GM21526 (cell line): ENCODE results near the gene BST1.

Experiments
- ATAC-seq: cut with Tn5 transposase; IDR thresholded peaks from one replicate; pipeline ENCODE4 v1.9.1; 2021; ENCODE audit warnings: moderate library complexity; ENCODE audit not compliant: unreplicated experiment, low FRiP score

The BST1 gene

GRCh38 chr4:15675356-15675755 is 27.5 kb upstream of the BST1 start:
- no peak for ATAC-seq

DNA sequence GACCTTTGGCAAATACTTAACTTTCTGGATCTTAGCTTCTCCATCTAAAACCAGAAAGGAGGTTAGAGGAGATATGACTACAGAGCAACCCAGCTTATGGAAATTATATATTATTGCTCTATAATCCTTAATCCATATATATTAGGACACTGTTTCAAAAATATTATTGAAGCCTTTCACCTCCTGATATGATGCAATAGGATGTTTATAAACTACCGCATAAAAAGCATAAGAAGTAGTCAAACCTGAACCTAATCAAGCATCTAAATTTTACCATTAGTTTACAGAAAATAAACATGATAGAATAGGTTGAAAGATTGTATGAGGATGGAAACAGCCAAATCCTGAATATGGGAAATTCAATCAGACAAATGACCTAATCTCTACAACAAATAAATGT is 26.8 kb upstream of the BST1 start:
- ATAC-seq = no peak

GRCh38 chr4:15676899-15677298 is 26.0 kb upstream of the BST1 start:
- ATAC-seq = no peak

GRCh38 chr4:15677507-15677988 is 25.3 kb upstream of the BST1 start:
- no peak for ATAC-seq

DNA sequence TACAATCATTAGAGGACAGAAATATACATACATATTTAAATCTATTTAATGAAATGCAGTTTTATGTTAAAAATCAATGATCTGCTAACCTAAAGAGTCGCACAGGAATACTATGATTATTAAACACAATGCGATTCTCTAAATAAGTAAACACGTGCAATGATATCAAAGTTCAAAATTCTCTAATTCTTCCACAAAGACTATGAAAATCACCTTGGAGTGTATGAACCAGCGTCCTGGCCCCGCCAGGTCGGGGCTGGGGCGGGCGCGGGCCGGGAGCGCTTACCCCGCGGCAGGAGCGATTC is 21.8 kb upstream of the BST1 start:
- no peak for ATAC-seq

DNA sequence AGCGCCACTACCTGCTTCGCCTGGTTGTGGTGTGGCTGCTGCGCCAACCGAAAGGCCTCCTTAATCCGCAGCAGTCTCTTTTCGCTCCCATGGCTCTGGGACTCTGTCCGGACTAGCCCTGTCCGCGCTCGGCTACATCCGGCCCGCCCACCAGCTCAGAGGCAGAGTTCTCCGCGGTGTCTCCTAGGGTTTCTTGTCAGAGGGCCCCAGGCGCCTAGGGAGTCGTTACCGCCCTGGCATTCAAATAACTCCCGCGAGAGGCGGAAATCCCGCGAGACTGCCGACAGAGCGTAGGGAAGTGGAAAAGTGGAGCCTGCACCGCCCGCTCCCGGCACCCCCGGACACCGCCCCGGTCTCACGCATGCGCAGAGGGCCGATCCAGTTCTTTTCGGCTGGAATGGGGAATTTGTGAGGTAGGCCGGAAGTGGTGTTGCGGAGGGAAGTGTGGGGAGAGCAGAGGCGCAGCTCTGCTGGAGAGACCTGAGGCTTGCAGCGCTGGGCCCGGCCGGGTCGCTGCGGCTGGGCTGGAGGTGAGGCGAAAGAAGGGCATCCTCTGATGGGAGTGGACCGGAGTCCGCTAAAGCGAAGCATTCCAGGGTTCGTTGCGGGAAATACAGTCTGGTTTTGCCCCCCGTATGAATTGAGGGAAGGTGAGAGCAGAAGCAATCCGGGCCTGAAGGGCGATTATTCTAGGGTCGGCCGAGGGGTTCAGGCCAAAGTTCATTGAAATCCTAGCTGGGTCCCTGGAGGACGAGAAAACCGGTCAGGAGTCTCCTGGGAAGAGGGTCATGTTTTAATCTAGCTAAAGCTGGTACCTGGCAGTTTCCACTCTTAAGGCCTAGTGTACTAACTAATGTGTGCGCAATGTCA is 21.3 kb upstream of the BST1 start, which contains the start of gene FAM200B:
TSS of gene FAM200B (plus strand) at position 456 of the 870 bp plus-strand sequence. CDS start 5,151 bp downstream, outside the sequence.
- ATAC-seq = peak; percentile 91

DNA sequence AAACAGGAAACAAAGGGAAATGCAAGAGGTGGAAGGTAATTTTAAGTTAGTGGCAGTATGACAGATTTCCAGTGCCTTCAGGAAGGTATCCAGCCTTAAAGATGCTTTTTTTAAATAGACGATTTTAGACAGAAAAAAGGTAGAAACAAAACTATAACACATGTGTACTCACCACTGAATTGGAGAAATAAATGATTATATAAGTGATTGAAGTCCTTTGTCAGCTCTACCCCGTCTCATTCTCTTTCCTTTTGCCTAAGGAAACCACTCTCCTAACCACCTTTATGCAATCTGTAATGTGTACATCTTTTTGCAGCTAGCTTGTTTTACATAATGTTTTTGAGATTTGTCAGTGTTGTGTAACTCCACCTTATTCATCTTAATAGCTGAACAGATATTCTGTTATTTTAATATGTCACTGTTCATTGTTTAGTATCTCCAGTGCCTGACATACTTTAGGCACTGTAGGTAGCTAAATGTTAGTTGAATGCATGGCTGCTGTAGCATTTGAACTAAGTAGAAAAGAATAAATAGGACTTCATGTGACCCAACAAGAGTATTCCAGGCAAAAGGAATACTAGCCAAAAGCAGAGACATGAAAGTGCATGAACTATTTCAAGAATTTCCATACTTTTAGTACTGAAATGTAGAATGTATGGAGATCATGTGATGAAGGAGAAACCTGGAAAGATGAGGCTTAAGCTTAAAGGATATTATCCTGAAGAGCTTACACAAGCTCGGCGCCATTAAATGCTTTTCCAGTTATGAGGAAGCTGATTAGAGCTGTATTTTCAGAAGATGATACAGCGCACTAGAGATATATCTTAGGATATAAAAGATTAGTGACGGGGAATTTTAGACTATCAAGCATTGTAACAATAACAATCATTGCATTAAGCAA is 20.4 kb upstream of the BST1 start:
- ATAC-seq = no peak

DNA sequence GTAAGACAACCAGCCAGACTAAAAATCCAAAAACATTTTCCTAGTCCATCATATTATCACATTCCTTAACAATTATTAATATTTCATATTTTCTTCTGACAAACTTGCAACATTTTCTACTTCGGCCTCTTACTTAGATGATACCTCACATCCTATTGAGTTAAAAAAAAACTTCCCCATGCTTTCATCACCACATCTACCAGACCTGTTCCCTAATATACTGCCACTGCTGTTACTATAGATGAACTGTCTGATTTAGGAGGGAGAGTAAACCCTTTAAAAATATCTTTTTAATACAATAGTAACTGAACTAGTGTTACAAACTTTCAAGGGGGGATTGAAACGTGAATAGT is 19.7 kb upstream of the BST1 start:
- no peak for ATAC-seq

DNA sequence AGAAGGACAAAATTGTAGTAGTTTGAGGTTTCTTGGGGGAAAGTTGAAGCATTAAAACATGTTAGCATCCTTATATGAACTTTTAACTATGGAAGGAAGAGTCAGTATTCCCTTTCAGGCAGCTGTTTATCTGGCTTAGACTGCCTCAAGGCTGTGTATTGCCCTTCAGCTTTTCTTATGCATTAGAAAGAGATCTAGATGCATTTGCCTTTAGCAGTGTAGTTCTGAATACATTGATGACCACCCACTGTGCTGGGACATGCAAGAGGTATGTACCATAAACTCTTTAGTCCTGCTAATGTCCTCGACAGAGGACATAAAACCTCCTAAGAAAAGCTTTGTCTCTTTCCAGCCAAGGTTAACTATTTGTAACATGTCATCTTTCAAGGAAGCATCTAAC is 18.4 kb upstream of the BST1 start:
- ATAC-seq = no peak

DNA sequence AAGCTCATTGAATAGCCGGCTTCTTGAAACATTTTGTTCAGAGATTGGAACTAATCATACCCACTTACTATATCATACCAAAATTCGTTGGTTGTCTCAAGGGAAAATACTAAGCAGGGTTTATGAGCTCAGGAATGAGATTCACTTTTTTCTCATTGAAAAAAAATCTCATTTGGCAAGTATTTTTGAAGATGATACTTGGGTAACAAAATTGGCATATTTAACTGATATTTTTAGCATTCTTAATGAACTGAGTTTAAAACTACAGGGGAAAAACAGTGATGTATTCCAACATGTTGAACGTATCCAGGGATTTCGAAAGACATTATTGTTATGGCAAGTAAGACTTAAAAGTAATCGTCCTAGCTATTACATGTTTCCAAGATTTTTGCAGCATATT is 14.8 kb upstream of the BST1 start:
- ATAC-seq = no peak

- ATAC-seq = no peak
These were observed 13.3 kb upstream of the BST1 start for GRCh38 chr4:15689540-15689939.

DNA sequence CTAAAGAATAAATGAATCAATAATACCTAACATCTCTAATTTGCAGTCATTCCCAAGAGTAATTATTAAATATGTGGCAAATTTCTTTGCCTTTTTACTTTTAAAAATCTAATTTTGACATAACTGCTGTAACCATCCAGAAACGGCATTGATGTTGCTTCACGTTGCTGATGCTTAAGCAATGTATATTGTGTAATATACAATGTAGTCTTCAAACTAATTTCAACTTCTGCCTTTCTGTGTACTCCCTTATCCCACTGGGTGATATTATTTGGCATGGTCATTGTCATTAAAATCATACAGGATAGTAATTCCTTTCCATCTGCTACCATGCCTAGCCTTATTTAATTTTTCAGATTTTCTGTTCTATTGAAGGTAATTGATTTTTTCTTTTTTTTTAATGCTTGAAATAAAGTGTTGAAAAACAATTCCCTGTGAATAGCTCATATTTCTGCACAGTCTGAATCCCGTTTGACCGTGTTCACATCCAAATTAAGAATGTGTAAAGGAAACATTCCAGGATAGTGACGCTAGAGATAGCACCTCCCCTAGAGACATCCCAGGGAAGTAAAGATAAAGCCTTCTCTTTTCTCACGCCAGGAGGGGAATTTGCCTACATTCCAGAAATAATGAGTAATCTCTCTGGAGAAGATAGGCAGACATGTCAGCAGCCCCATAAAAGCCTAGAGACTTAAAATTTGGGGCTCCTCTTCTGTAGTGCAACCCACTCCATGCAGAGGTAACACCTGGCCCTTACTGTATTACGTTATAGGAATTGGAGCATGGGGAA is 12.7 kb upstream of the BST1 start:
- ATAC-seq = no peak

DNA sequence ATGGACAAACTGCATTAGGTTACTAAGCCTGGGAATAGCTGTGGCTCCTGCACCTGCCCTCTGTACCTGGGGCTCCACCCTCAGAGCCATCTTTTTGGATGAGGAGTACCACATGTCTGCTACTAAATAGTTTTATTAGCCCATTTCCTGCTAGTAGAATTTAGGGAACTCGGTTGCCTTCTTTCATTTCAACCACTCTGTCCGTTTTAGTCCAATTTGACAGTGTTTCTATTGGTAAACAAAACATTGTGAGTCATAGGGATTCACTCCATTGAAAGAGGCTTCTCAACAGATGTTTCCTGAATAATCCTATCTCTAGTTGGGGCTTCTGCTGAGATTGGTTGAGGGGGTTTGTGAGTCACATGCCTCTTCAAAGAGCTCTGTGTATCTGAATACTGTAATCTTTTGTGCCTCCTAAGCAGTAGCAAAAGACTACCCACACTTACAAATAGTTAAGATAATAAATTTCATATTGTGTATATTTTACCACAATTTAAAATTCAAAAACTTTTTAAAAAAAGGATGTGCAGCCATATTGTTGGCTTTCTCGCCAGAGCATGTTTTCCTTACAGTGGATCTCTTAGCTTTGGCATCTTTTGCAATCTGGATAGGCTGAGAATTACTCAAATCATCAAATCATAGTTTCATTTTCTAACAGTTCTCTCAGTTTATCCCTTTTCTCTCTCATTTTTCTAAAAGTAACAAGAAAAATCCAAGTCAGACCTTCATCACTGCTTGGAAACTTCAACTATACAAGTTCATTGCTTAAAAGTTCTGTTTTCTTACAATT is 11.3 kb upstream of the BST1 start:
- no peak for ATAC-seq

DNA sequence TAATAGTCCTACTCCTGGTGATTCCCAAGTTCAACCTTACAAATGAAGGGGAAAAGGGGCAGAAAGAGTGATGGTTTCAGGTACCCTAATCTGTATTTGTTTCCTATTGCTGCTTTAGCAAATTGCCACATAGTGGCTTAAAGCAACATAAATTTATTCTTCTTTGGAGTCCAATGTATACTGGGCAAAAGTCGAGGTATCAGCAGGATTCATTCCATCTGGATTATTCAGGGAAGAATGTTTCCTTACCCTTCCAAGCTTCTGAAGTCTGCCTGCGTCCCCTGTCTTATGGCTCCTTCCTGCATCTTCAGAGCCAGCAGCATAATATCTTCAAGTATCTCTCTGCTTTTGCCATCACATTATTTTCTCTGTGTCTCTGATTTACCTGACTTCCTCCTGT is 10.3 kb upstream of the BST1 start:
- ATAC-seq = no peak

DNA sequence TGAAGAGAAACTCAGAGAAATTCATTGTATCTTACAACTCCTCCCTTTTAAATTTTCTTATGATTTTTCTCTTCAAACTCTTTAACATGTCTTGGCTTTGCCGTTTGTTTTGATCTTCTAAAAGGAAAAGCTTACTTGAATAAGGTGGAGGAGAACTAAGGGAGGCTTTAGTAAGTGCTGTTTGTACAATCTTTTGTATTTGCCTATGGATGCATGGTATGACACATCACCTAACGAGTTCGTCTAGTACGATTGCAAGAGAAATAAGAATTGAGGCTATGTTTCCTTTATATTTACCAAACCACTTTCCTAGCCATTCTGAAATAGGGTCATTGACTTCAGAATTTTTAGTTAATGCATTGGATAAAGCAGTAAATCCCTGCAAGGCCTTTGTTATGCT is 8.4 kb upstream of the BST1 start:
- no peak for ATAC-seq

DNA sequence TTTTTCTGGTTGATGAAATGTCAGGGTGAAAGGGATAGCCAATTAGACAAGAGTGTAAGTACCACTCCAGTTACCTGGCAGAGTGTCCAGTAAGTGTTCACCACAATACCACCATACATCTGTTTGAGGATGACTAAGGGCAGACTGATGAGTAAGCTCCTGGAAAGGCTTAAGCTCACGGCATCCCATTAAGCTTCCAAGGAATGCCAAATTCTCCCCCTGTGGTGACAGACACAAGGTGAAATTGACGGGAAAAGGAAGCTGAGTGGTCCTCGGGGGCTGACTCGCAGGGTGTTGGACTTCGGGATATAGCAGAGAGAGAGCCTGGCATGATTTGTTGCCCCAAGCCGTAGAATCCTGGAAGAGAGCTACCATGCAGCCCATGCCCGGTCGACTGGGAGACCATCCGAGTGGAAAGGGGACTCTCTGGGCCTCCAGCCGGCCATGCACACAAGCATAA is 7.6 kb upstream of the BST1 start:
- ATAC-seq = no peak

GRCh38 chr4:15695729-15696128 is 7.1 kb upstream of the BST1 start:
- ATAC-seq = no peak

DNA sequence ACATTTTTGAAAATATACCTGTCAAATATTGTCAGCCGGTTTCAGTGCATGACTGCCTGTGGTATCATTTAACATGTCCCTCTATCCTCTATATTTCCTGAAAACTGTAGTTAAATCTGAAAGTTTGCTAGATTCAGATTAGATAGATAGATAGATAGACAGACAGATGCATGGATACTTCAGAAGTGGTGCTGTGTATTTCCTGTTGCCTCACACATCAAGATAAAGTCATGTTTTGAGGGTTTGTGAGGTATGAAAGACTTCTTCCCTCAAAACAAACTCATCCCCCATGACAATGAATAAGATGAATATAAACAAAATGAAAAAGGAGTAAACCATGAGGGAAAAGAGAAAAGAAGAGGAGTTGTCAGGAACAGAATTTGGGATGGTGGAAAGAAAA is 6.0 kb upstream of the BST1 start:
- ATAC-seq = no peak

DNA sequence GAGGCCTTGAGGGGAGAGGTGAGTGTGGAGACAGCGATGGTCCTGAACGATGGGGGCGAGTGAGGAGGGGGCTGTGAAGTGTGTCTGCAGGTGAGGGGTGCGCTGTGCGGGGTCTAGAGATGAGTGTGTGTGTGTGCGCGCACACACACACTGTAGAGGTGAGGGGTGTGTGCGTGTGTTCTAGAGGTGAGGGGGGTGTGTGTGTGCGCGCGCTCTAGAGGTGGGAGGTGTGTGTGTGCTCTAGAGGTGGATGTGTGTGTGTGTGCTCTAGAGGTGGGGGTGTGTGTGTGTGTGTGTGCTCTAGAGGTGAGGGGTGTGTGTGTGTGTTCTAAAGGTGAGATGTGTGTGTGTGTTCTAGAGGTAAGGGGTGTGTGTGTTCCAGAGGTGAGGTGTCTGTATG is 574 bp downstream of the BST1 start:
- ATAC-seq = no peak

DNA sequence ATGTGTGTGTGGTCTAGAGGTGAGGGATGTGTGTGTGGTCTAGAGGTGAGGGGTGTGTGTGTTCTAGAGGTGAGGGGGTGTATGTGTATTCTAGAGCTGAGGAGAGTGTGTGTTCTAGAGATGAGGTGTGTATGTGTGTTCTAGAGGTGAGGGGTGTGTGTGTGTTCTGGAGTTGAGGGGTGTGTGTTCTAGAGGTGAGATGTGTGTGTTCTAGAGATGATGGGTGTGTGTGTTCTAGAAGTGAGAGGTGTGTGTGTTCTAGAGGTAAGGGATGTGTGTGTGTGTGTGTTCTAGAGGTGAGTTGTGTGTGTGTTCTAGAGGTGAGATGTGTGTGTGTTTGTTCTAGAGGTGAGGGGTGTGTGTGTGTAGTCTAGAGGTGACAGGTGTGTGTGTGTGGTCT is 1.3 kb downstream of the BST1 start:
- ATAC-seq = no peak
